Measurements from ENCODE around the gene APPL2.

DNA sequence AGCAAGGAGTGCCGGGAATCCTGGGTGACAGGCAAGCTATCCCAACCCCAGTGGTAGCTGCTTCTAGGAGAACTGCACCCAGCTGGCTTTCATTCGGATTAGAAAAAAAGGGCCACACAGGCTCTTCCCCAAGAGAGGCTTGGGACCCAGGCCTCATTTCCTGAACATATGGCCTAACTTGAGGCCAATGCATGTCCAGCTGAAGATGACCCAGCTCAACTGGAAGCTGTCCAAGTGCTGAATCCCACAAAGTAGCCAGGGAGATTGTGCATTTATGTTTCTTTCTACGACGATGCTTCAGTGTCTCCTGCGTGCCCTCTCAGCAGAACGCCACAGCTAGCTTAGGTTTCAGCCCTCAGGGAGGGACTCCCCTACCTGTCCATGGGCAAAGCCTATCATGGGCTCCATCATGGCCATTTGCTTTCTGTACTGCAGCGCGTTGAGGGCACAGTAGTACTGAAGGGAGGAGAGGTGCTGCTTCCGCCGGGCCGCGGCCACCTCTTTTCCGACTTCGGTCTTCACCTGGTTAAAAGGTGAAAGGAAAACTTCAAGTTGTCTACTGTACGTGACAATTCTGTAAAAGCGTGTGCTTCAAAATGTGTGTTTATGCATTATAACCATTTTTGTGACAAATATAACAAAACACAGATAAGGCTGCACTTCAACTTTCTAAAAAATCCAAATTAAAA, 29.1 kb downstream of the APPL2 start:
- no peak for TF ChIP-seq GATA2 (IDR thresholded peaks at IDR 0.05; ENCODE audit: low read depth, low read length)
- no peak for TF ChIP-seq GATA3 (IDR thresholded peaks at IDR 0.05; ENCODE audit: low read depth, low read length)
